BLaER1 treated with 17β-estradiol and CSF1 and Interleukin-3, amounts not matched to agents 10 nM and 100 nM (cell line): ENCODE measurements around the gene ZSCAN22.
"Not testable (repeated sequence)": the region's sequence is repeated elsewhere in the genome, so short reads cannot be mapped to it uniquely, and the experiment has no call there.

ENCODE experiments used
- H3K27ac ChIP-seq, 11 experiments: shearing (Covaris generic); formaldehyde crosslinking; 2 replicates each; pipeline ENCODE4 v1.8.1; 2022
- H3K27me3 ChIP-seq, 11 experiments: shearing (Covaris generic); formaldehyde crosslinking; 2 replicates each; pipeline ENCODE4 v1.8.1; 2022
- H3K36me3 ChIP-seq, 11 experiments: shearing (Covaris generic); formaldehyde crosslinking; 2 replicates each; pipeline ENCODE4 v1.8.1; 2022
- H3K4me1 ChIP-seq, 10 experiments: shearing (Covaris generic); formaldehyde crosslinking; 2 replicates each; pipeline ENCODE4 v1.8.1; 2022
- H3K4me2 ChIP-seq, 11 experiments: shearing (Covaris generic); formaldehyde crosslinking; 2 replicates each; pipeline ENCODE4 v1.8.1; 2022
- H3K4me3 ChIP-seq, 10 experiments: shearing (Covaris generic); formaldehyde crosslinking; 2 replicates each; pipeline ENCODE4 v1.8.1; 2022
- H3K9ac ChIP-seq, 11 experiments: shearing (Covaris generic); formaldehyde crosslinking; 2 replicates each; pipeline ENCODE4 v1.8.1; 2022
- H3K9me3 ChIP-seq, 11 experiments: shearing (Covaris generic); formaldehyde crosslinking; replicated peaks in 1 of 11; 2 replicates each; pipeline ENCODE4 v1.8.1; 2022
- H4K20me1 ChIP-seq, 11 experiments: shearing (Covaris generic); formaldehyde crosslinking; 2 replicates each; pipeline ENCODE4 v1.8.1; 2022
- Cebpa-rat ChIP-seq, 11 experiments: shearing (Covaris generic); IDR thresholded peaks; 2 replicates each; pipeline ENCODE4 v1.8.1; 2022

Gene ZSCAN22

DNA sequence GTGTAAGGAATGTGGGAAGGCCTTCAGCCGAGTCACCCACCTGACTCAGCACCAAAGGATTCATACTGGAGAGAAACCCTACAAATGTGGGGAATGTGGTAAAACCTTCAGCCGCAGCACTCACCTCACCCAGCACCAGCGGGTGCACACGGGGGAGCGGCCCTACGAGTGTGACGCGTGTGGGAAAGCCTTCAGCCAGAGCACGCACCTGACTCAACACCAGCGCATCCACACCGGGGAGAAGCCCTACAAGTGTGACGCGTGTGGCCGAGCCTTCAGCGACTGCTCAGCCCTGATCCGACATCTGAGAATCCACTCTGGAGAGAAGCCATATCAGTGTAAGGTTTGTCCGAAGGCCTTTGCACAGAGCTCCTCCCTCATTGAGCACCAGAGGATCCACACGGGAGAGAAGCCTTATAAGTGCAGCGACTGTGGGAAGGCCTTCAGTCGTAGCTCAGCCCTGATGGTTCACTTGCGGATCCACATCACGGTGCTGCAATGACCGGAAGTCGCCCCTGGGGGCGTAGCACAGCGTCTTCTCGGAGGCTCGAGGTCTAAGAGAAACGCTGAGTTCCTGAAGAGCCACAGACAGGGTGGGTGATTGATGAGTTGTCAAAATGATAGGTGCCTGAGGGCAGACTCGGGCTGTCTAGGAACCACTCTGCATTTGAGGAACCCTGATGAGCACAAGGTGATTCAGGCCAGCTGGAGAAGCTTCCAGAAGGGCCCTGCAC, 12.2 kb downstream of the ZSCAN22 start:
- H3K36me3 ChIP-seq = peaks cover 54 to 94% (median 76%) of the 10 kb centered on the region in 11 experiments
- H3K4me2 ChIP-seq = peak overlapping the region in 1 of 11 experiments; percentile 48; a peak in 3 of 22 replicates
- H3K4me3 ChIP-seq = no peak overlapping the region
- no peak for TF ChIP-seq Cebpa-rat (IDR thresholded peaks at IDR 0.05)
- H3K27ac ChIP-seq = peak overlapping the region in 1 of 11 experiments; percentile 18; a peak in 1 of 22 replicates
- H4K20me1 ChIP-seq = peaks cover 0 to 40% (median 16%) of the 10 kb centered on the region in 11 experiments; a peak in 11 of 22 replicates
- peaks cover 8 to 30% (median 16%) of the 10 kb centered on the region in 10 experiments; a peak in 19 of 20 replicates for H3K4me1 ChIP-seq
- no peak overlapping the region for H3K9ac ChIP-seq
- peaks cover 10 to 24% (median 18%) of the 10 kb centered on the region in 11 experiments; a peak in 19 of 22 replicates for H3K9me3 ChIP-seq
- no peaks in the 10 kb centered on the region for H3K27me3 ChIP-seq

DNA sequence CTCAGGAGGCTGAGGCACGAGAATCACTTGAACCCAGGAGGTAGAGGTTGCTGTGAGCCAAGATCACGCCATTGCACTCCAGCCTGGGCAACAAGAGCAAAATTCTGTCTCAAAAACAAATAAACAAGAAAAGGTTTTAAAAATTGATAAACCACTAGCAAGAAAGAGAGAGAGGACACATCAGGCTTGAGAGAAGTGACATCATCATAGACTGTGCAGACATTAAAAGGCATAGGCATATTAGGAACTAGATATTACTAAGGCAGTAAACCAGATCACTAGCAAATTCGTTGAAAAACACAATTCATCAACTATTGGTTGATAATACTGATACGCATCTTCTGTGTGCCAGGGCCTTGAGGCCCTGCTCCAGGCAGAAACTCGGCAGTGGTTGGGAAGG, 18.8 kb downstream of the ZSCAN22 start:
- H3K4me3 ChIP-seq = peak overlapping the region in 4 of 10 experiments; percentile 78 to 88 (median 86); a peak in 2 of 20 replicates
- H3K27ac ChIP-seq = peak overlapping the region in 6 of 11 experiments; percentile 81 to 98 (median 89); a peak in 11 of 22 replicates
- peak overlapping the region in 8 of 11 experiments; percentile 79 to 91 (median 89); a peak in 10 of 22 replicates for H3K9ac ChIP-seq
- peaks cover 0 to 52% (median 31%) of the 10 kb centered on the region in 11 experiments; a peak in 20 of 22 replicates for H3K36me3 ChIP-seq
- H3K4me1 ChIP-seq = peaks cover 42 to 61% (median 55%) of the 10 kb centered on the region in 10 experiments
- no peak for TF ChIP-seq Cebpa-rat (IDR thresholded peaks at IDR 0.05)
- H3K4me2 ChIP-seq = peak overlapping the region; percentile 86 to 99 (median 96)
- no peaks in the 10 kb centered on the region for H3K27me3 ChIP-seq
- peaks cover 3 to 31% (median 12%) of the 10 kb centered on the region in 11 experiments; a peak in 17 of 22 replicates for H4K20me1 ChIP-seq
- H3K9me3 ChIP-seq = peaks cover 0 to 11% (median 7%) of the 10 kb centered on the region in 11 experiments; a peak in 10 of 22 replicates

DNA sequence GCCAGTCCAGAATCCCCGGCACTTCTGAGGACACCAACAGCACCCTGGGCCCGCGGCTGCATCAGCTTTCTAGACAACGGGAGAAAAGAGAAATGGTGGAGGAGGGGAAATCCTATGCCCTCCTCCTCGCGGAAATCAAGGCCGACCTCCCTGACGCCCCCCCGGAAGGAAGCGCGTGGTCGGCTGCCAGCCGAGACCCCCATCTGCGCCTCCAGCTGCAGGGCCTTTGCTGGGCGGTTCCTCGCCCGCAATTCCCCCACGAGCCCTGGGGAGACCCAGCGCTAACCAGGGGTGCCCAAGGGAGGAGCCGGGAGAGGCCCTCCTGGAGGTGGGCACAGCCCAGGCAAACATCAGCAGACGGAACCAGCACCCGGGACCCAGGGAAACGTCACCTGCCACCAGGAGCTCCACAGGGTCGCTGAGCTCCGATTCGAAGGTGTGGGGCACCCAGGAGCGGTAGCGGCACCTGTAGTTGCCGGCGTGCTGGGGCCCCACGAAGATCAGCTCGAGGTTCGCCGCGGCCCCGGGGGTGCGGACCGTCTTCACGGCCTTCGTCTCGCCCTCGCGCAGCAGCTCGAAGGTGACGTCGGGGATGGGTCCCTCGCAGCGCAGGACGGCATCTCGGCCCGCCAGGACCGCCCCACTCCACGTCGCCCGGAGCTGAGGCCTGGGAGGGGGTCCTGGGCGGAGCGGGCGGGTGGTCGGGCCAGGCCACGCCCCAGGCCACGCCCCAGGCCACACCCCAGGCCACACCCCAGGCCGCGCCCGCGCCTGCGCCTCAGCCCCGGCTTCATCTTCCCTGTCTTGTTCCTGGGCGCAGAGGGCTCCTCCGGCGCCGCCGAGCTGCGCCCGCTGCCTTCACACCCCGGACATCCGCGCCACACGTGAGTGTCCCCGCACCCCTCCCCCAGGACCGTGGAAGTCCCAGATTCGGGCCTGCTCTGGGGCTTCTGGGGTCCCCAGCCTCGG, 20.5 kb downstream of the ZSCAN22 start:
- peak overlapping the region; percentile 79 to 91 (median 86) for H3K9ac ChIP-seq
- H3K4me2 ChIP-seq = peak overlapping the region; percentile 86 to 99 (median 96)
- TF ChIP-seq Cebpa-rat (IDR thresholded peaks at IDR 0.05) = no peak
- H3K4me1 ChIP-seq = peaks cover 51 to 73% (median 64%) of the 10 kb centered on the region in 10 experiments
- H3K4me3 ChIP-seq = peak overlapping the region; percentile 72 to 93 (median 82)
- H3K27me3 ChIP-seq = no peaks in the 10 kb centered on the region
- H3K36me3 ChIP-seq = peaks cover 8 to 51% (median 30%) of the 10 kb centered on the region in 11 experiments; a peak in 20 of 22 replicates
- H3K27ac ChIP-seq = peak overlapping the region; percentile 72 to 98 (median 87)
- peaks cover 0 to 11% (median 7%) of the 10 kb centered on the region in 11 experiments; a peak in 10 of 22 replicates for H3K9me3 ChIP-seq
- H4K20me1 ChIP-seq = peaks cover 15 to 31% (median 19%) of the 10 kb centered on the region in 11 experiments; a peak in 18 of 22 replicates

DNA sequence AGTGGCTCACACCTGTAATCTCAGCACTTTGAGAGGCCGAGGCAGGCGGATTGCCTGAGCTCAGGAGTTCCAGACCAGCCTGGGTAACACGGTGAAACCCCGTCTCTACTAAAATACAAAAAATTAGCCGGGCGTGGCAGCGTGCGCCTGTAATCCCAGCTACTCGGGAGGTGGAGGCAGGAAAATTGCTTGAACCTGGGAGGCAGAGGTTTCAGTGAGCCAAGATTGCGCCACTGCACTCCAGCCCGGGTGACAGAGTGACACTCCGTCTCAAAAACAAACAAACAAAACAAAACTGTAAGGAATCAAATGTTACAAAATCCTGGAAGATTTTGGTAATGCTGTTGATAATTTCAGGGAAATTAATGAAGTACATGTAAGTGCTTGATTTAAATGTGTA, 21.3 kb downstream of the ZSCAN22 start:
- Histone ChIP-seq H3K9me3 (peaks cover 0 to 11% (median 7%) of the 10 kb centered on the region in 11 experiments; a peak in 10 of 22 replicates), H3K27ac (peak overlapping the region; percentile 55 to 98 (median 87); a peak in 21 of 22 replicates), H3K4me2 (peak overlapping the region; percentile 86 to 99 (median 96)), H3K4me3 (peak overlapping the region; percentile 72 to 93 (median 82)), H4K20me1 (peaks cover 15 to 39% (median 28%) of the 10 kb centered on the region in 11 experiments; a peak in 18 of 22 replicates), H3K36me3 (peaks cover 5 to 52% (median 27%) of the 10 kb centered on the region in 11 experiments; a peak in 19 of 22 replicates), H3K9ac (peak overlapping the region; percentile 79 to 91 (median 86)), H3K4me1 (peaks cover 46 to 79% (median 64%) of the 10 kb centered on the region in 10 experiments)
- H3K27me3 ChIP-seq = not testable (repeated sequence)
- TF ChIP-seq Cebpa-rat (IDR thresholded peaks at IDR 0.05) = peak in 4 of 11 experiments; percentile 18 to 43 (median 32); a peak in 2 of 22 replicates

DNA sequence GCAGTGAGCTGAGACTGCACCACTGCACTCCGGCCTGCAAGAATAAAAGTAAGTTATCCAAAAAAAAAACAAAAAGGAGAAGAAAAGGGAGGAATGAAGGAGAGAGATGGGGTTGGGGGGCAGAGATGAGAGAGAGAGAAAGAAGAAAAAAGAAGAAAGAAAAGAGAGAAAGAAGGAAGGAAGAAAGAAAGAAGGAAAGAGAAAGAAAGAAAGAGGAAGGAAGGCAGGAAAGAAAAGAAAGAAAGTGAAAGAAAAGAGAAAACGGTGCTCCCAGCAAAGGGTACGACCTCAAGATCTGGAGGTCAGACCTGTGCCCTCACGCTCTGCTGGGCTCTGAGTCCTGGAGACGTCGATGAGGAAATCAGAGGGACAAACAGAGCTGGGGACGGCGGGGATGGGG, 22.8 kb downstream of the ZSCAN22 start:
- peak overlapping the region in 10 of 11 experiments; percentile 27 to 98 (median 83); a peak in 19 of 22 replicates for H3K27ac ChIP-seq
- no peaks in the 10 kb centered on the region for H3K9me3 ChIP-seq
- peaks cover 46 to 70% (median 61%) of the 10 kb centered on the region in 10 experiments for H3K4me1 ChIP-seq
- peak overlapping the region; percentile 86 to 99 (median 96) for H3K4me2 ChIP-seq
- peaks cover 0 to 51% (median 29%) of the 10 kb centered on the region in 11 experiments; a peak in 19 of 22 replicates for H3K36me3 ChIP-seq
- H3K27me3 ChIP-seq = peaks cover 0 to 5% (median 0%) of the 10 kb centered on the region in 11 experiments; a peak in 5 of 22 replicates
- H4K20me1 ChIP-seq = peaks cover 18 to 50% (median 40%) of the 10 kb centered on the region in 11 experiments; a peak in 20 of 22 replicates
- no peak for TF ChIP-seq Cebpa-rat (IDR thresholded peaks at IDR 0.05)
- H3K9ac ChIP-seq = peak overlapping the region; percentile 65 to 91 (median 85); a peak in 21 of 22 replicates
- peak overlapping the region; percentile 47 to 88 (median 75) for H3K4me3 ChIP-seq

DNA sequence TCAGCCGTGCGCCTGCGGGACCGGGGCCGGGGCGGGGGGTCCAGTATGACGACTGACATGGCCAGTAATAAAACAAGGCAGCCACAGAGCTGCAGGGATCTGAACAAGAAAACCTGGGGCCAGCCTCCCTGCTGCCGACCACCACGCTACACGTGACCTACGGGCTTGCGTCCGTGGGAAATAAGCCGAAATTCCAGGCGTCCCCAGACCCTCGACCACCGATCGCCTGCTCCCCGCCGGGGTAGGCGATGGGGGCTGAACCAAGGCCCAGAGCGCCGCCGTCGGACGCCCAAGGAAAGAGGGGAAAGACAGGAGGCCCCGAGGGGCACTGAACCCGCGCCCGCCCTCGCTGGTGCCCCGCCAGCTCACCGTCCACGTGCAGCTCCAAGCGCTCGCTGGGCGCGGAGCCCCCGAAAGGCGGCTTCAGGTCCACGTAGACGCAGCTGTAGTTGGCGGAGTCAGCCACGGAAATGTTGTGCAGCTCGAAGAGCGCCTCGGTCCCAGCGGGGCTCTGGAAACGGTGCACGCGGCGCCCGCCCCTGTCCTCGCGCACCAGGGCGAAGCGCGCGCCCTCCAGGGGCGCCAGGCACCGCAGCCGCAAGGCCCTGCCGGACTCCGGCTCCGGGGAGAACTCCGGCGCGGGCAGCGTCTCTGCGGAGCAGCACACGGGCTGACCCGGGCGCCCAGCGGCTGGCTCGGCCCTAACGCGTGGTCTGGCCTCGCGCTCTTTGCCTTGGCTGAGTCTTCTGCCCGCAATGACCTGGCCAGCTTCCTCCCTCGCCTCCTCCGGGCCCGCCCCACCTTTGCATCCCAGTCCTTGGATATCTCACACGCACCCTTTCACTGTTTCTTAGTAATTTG, 23.4 kb downstream of the ZSCAN22 start:
- no peaks in the 10 kb centered on the region for H3K9me3 ChIP-seq
- H3K27me3 ChIP-seq = peaks cover 2 to 12% (median 4%) of the 10 kb centered on the region in 11 experiments; a peak in 21 of 22 replicates
- H3K4me1 ChIP-seq = peaks cover 45 to 67% (median 55%) of the 10 kb centered on the region in 10 experiments
- TF ChIP-seq Cebpa-rat (IDR thresholded peaks at IDR 0.05) = no peak
- peak overlapping the region; percentile 65 to 91 (median 85) for H3K9ac ChIP-seq
- H3K4me2 ChIP-seq = peak overlapping the region; percentile 86 to 99 (median 96)
- H3K27ac ChIP-seq = peak overlapping the region in 10 of 11 experiments; percentile 27 to 98 (median 83); a peak in 19 of 22 replicates
- H4K20me1 ChIP-seq = peaks cover 18 to 56% (median 46%) of the 10 kb centered on the region in 11 experiments; a peak in 21 of 22 replicates
- peaks cover 0 to 46% (median 25%) of the 10 kb centered on the region in 11 experiments; a peak in 18 of 22 replicates for H3K36me3 ChIP-seq
- peak overlapping the region; percentile 47 to 88 (median 75) for H3K4me3 ChIP-seq
